WTC11 (cell line): ENCODE measurements around the gene ACSL5. TPM values are rescaled to one million over a fixed set of nuclear protein-coding genes. Genes with fewer than 3 reads are reported as not detected.

ENCODE experiments used
- ATAC-seq: fragments of 200-7000 bp; cut with Tn5 transposase; 2 replicates; pipeline ENCODE4 v1.10.0; 2021; ENCODE audit warnings: mild to moderate bottlenecking, moderate library complexity
- CTCF ChIA-PET: fragments of 300-600 bp; sonication (Branson Sonifier 250); formaldehyde crosslinking; loops from one replicate; lab custom pipeline; 2021; ENCODE audit warnings: antibody characterized with exemption; lab: Charles Lee
- POLR2A ChIA-PET: fragments of 350-600 bp; sonication (Branson Sonifier 250); formaldehyde crosslinking; loops from one replicate; lab custom pipeline; 2021; ENCODE audit warnings: antibody characterized with exemption; lab: Charles Lee
- DNase-seq: peaks from one replicate; pipeline ENCODE4 v3.0.0; 2021; ENCODE audit warnings: low spot score
- H3K27ac Mint-ChIP-seq: 2 replicates; pipeline ENCODE4 v1.8.0; 2021; ENCODE audit warnings: mixed read lengths
- H3K27me3 Mint-ChIP-seq: 2 replicates; pipeline ENCODE4 v1.8.0; 2021; ENCODE audit warnings: low read depth, mild to moderate bottlenecking, moderate library complexity, mixed read lengths
- H3K36me3 Mint-ChIP-seq: 2 replicates; pipeline ENCODE4 v1.8.0; 2021; ENCODE audit warnings: mixed read lengths
- H3K4me1 Mint-ChIP-seq: 2 replicates; pipeline ENCODE4 v1.8.0; 2022; ENCODE audit warnings: mixed read lengths
- H3K4me3 Mint-ChIP-seq: 2 replicates; pipeline ENCODE4 v1.8.0; 2021; ENCODE audit warnings: mild to moderate bottlenecking, moderate library complexity, mixed read lengths
- H3K9me3 Mint-ChIP-seq: 2 replicates; pipeline ENCODE4 v1.8.0; 2021; ENCODE audit warnings: mixed read lengths
- ATF1 ChIP-seq: sonication (generic); formaldehyde crosslinking; IDR thresholded peaks from 2 replicates; pipeline ENCODE4 v1.8.1; 2023; ENCODE audit warnings: mild to moderate bottlenecking, moderate library complexity, missing genetic modification reagents
- CREM ChIP-seq: sonication (generic); formaldehyde crosslinking; IDR thresholded peaks from 2 replicates; pipeline ENCODE4 v1.8.1; 2022; ENCODE audit warnings: mild to moderate bottlenecking, missing genetic modification reagents, moderate library complexity
- ERG ChIP-seq: fragments of 250-450 bp; sonication (Bioruptor Pico); IDR thresholded peaks from 2 replicates; pipeline ENCODE4 v1.8.0; 2021; ENCODE audit warnings: mild to moderate bottlenecking
- HMGA2 ChIP-seq: fragments of 250-450 bp; sonication (Bioruptor Pico); IDR thresholded peaks from 2 replicates; pipeline ENCODE4 v1.4.0; 2021; ENCODE audit warnings: mild to moderate bottlenecking, moderate library complexity
- IRF2 ChIP-seq: sonication (generic); formaldehyde crosslinking; IDR thresholded peaks from 2 replicates; pipeline ENCODE4 v1.8.0; 2022; ENCODE audit warnings: low read depth, missing genetic modification reagents, borderline replicate concordance
- JAZF1 ChIP-seq: fragments of 250-450 bp; sonication (Bioruptor Pico); IDR thresholded peaks from 2 replicates; pipeline ENCODE4 v1.9.0; 2021; ENCODE audit warnings: moderate library complexity, mild to moderate bottlenecking, inconsistent platforms
- MLX ChIP-seq: sonication (generic); formaldehyde crosslinking; IDR thresholded peaks from 2 replicates; pipeline ENCODE4 v1.8.1; 2023; ENCODE audit warnings: mild to moderate bottlenecking, missing genetic modification reagents, moderate library complexity
- PRRX2 ChIP-seq: fragments of 250-450 bp; sonication (Bioruptor Pico); IDR thresholded peaks from 2 replicates; pipeline ENCODE4 v1.8.0; 2021; ENCODE audit warnings: mild to moderate bottlenecking
- RELA ChIP-seq: sonication (generic); formaldehyde crosslinking; IDR thresholded peaks from 2 replicates; pipeline ENCODE4 v1.8.1; 2022; ENCODE audit warnings: missing genetic modification reagents, mild to moderate bottlenecking, borderline replicate concordance
- STAT6 ChIP-seq: sonication (generic); formaldehyde crosslinking; conservative IDR thresholded peaks from 2 replicates; pipeline ENCODE4 v1.8.1; 2023; ENCODE audit warnings: mild to moderate bottlenecking, low read depth, missing genetic modification reagents, moderate library complexity
- TEAD1 ChIP-seq: sonication (generic); formaldehyde crosslinking; IDR thresholded peaks from 2 replicates; pipeline ENCODE4 v1.8.0; 2022; ENCODE audit warnings: mild to moderate bottlenecking, missing genetic modification reagents
- USF2 ChIP-seq: sonication (generic); formaldehyde crosslinking; IDR thresholded peaks from 2 replicates; pipeline ENCODE4 v1.8.1; 2023; ENCODE audit warnings: mild to moderate bottlenecking, missing genetic modification reagents, moderate library complexity
- ZBTB43 ChIP-seq: sonication (generic); formaldehyde crosslinking; IDR thresholded peaks from 2 replicates; pipeline ENCODE4 v1.8.1; 2023; ENCODE audit warnings: mild to moderate bottlenecking, missing genetic modification reagents
- ZNF138 ChIP-seq: sonication (generic); formaldehyde crosslinking; conservative IDR thresholded peaks from 2 replicates; pipeline ENCODE4 v1.8.1; 2022; ENCODE audit warnings: mild to moderate bottlenecking, moderate library complexity, missing genetic modification reagents
- ZNF219 ChIP-seq: sonication (generic); formaldehyde crosslinking; IDR thresholded peaks from 2 replicates; pipeline ENCODE4 v1.8.0; 2023; ENCODE audit warnings: missing genetic modification reagents, mild to moderate bottlenecking, borderline replicate concordance
- ZSCAN18 ChIP-seq: fragments of 250-450 bp; sonication (Bioruptor Pico); IDR thresholded peaks from 2 replicates; pipeline ENCODE4 v2.1.2; 2022; ENCODE audit warnings: mild to moderate bottlenecking, moderate library complexity
- total RNA-seq: library from RNA; stranded (reverse); gene quantifications from 3 replicates; pipeline ENCODE4 v1.2.3, GENCODE V29; 2021

ACSL5 gene
- total RNA-seq, 1 experiment from 2014 or later: 0.22 TPM

GRCh38 chr10:112475575-112476218 is 101.8 kb downstream of the ACSL5 start:
- CTCF ChIA-PET: interaction anchor here (0.6 to 1.2 kb wide), 2 partner anchors 482 to 910 kb away, joined by 3 read pairs; no protein-coding TSS in a partner anchor
- ATAC-seq (no peak), DNase-seq (no peak)
- no peaks in the 10 kb centered on the region for H3K9me3 Mint-ChIP-seq
- H3K4me1 Mint-ChIP-seq: peaks cover 17% of the 10 kb centered on the region
- no peaks in the 10 kb centered on the region for H3K27me3 Mint-ChIP-seq
- no peak overlapping the region for H3K27ac Mint-ChIP-seq
- no peak overlapping the region for H3K4me3 Mint-ChIP-seq
- peaks cover 3% of the 10 kb centered on the region; the same call in 1 of the 2 replicates for H3K36me3 Mint-ChIP-seq
- TF ChIP-seq JAZF1 (CRISPR knock-in tag): no peak
- TF ChIP-seq CREM: no peak
- no peak for TF ChIP-seq TEAD1 (CRISPR knock-in tag)
- no peak for TF ChIP-seq ZBTB43
- TF ChIP-seq USF2 (CRISPR knock-in tag): no peak
- no peak for TF ChIP-seq RELA (CRISPR knock-in tag)
- no peak for TF ChIP-seq ZSCAN18
- no peak for TF ChIP-seq PRRX2 (CRISPR knock-in tag)
- no peak for TF ChIP-seq ATF1
- TF ChIP-seq MLX (CRISPR knock-in tag): no peak
- TF ChIP-seq ERG: no peak
- no peak for TF ChIP-seq STAT6 (CRISPR knock-in tag)
- no peak for TF ChIP-seq IRF2 (CRISPR knock-in tag)
- TF ChIP-seq ZNF219 (CRISPR knock-in tag): no peak
- TF ChIP-seq ZNF138: no peak
- TF ChIP-seq HMGA2 (CRISPR knock-in tag): no peak
- POLR2A ChIA-PET: no interaction called here

Other genes with a start within 250 kb of the ACSL5 start
- 10.7 to 12.2 TPM (median 11.3 TPM) in 3 replicates for gene GPAM, start 190.4 kb upstream of the ACSL5 start, total RNA-seq
- gene TECTB, start 90.7 kb upstream of the ACSL5 start, total RNA-seq: not detected in 3 replicates
- 22.1 to 24.5 TPM (median 23.6 TPM) in 3 replicates for gene ZDHHC6, start 72.8 kb downstream of the ACSL5 start, total RNA-seq
- 18.6 to 20.1 TPM (median 18.9 TPM) in 3 replicates for gene VTI1A, start 73.1 kb downstream of the ACSL5 start, total RNA-seq